GM19468 (cell line): ENCODE data around the gene PRSS53.
"Not testable (repeated sequence)": the region's sequence is repeated elsewhere in the genome, so short reads cannot be mapped to it uniquely, and the experiment has no call there.

Source experiments
- ATAC-seq: cut with Tn5 transposase; IDR thresholded peaks from one replicate; pipeline ENCODE4 v1.9.1; 2021; ENCODE audit warnings: mild to moderate bottlenecking, moderate library complexity, moderate number of reproducible peaks; ENCODE audit not compliant: unreplicated experiment; ENCODE audit errors: extremely low read depth

PRSS53 gene

GRCh38 chr16:31118223-31119155 lies 29.7 kb upstream of the PRSS53 start:
- no peak for ATAC-seq

GRCh38 chr16:31117384-31118222 lies 28.9 kb upstream of the PRSS53 start, which contains the start of gene KAT8:
KAT8 (plus strand) TSS chr16:31117664; CDS start chr16:31117682, 18 bp downstream.
- ATAC-seq, result peak; percentile 58

GRCh38 chr16:31114468-31114867 lies 25.7 kb upstream of the PRSS53 start:
- ATAC-seq, result no peak

- no peak for ATAC-seq
These were observed 24.7 kb upstream of the PRSS53 start for GRCh38 chr16:31113121-31114120.

GRCh38 chr16:31112711-31113110 lies 24.0 kb upstream of the PRSS53 start:
- ATAC-seq, result no peak

- ATAC-seq, result no peak
These were observed 23.2 kb upstream of the PRSS53 start for GRCh38 chr16:31111881-31112466.

- ATAC-seq, result no peak
These were observed 21.6 kb upstream of the PRSS53 start for GRCh38 chr16:31110106-31111034.

GRCh38 chr16:31109622-31110021 lies 20.9 kb upstream of the PRSS53 start:
- no peak for ATAC-seq

GRCh38 chr16:31108794-31109558 lies 20.2 kb upstream of the PRSS53 start:
- ATAC-seq, result no peak

GRCh38 chr16:31108035-31108793 lies 19.5 kb upstream of the PRSS53 start, which contains the start of gene BCKDK:
BCKDK (plus strand) TSS chr16:31108386; CDS start chr16:31109224, 838 bp downstream.
- ATAC-seq, result peak; percentile 74

GRCh38 chr16:31107465-31107867 lies 18.7 kb upstream of the PRSS53 start:
- ATAC-seq, result no peak

- no peak for ATAC-seq
These were observed 18.0 kb upstream of the PRSS53 start for GRCh38 chr16:31106509-31107464.

GRCh38 chr16:31105677-31106213 lies 17.0 kb upstream of the PRSS53 start:
- no peak for ATAC-seq

- ATAC-seq, result not testable (repeated sequence)
These were observed 12.3 kb upstream of the PRSS53 start for GRCh38 chr16:31100876-31101641.
